Central memory CD8-positive, alpha-beta T cell (primary cell): ENCODE data around the gene KRTAP5-10.
"Not testable (repeated sequence)": the region's sequence is repeated elsewhere in the genome, so short reads cannot be mapped to it uniquely, and the experiment has no call there.

Experiments
- ATAC-seq: fragments of 150-1000 bp; cut with Tn5 transposase; replicated peaks from 2 replicates; pipeline ENCODE4 v1.10.0; 2022; ENCODE audit warnings: mild to moderate bottlenecking, moderate FRiP score, moderate number of reproducible peaks; ENCODE audit not compliant: poor library complexity, severe bottlenecking; ENCODE audit errors: extremely low read depth
- DNase-seq, 2 donors: peaks; one replicate each; pipeline ENCODE4 v3.0.0; 2021; ENCODE audit warnings: low spot score in 2 of 2
- H3K27ac Mint-ChIP-seq: one replicate; pipeline ENCODE4 v1.8.0; 2022; ENCODE audit warnings: low read depth, mild to moderate bottlenecking, moderate library complexity, mixed read lengths
- H3K27me3 Mint-ChIP-seq: one replicate; pipeline ENCODE4 v1.8.0; 2022; ENCODE audit warnings: mixed read lengths
- H3K36me3 Mint-ChIP-seq: one replicate; pipeline ENCODE4 v1.8.0; 2022; ENCODE audit warnings: mild to moderate bottlenecking, moderate library complexity, mixed read lengths; ENCODE audit not compliant: insufficient read depth
- H3K4me1 Mint-ChIP-seq: one replicate; pipeline ENCODE4 v1.8.0; 2022; ENCODE audit warnings: mixed read lengths
- H3K4me3 Mint-ChIP-seq: one replicate; pipeline ENCODE4 v1.8.0; 2022; ENCODE audit warnings: mild to moderate bottlenecking, moderate library complexity, mixed read lengths
- H3K9me3 Mint-ChIP-seq: one replicate; pipeline ENCODE4 v1.8.0; 2022; ENCODE audit warnings: mixed read lengths

Gene KRTAP5-10

DNA sequence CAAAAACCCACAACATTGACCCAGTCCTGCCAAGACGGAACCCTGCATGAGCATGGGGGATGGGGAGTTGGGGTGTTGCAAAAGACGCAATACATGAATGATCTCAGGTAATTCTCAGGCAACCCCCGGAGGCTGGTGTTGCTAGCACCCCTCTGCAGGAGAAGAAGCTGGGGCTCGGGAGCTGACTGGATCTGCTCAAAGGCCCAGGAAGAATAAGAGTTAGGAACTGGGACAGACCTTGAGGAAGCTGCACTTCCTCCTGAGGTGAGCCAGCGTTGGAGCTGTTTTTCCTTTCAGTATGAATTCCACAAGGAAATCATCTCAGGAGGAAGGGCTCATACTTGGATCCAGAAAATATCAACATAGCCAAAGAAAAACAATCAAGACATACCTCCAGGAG is 17.2 kb upstream of the KRTAP5-10 start, which contains the start of gene KRTAP5-9:
KRTAP5-9 (plus strand) TSS at position 301 of the 400 bp plus-strand sequence. CDS start 238 bp downstream, outside the sequence.
- Mint-ChIP-seq H3K36me3 (peaks cover 2% of the 10 kb centered on the region), H3K27ac (no peak within 1 kb of the TSS), H3K27me3 (peaks cover 61% of the 10 kb centered on the region), H3K4me3 (no peak within 1 kb of the TSS), H3K9me3 (no peaks in the 10 kb centered on the region), H3K4me1 (peaks cover 13% of the 10 kb centered on the region)
- ATAC-seq (no peak), DNase-seq (no peak)

DNA sequence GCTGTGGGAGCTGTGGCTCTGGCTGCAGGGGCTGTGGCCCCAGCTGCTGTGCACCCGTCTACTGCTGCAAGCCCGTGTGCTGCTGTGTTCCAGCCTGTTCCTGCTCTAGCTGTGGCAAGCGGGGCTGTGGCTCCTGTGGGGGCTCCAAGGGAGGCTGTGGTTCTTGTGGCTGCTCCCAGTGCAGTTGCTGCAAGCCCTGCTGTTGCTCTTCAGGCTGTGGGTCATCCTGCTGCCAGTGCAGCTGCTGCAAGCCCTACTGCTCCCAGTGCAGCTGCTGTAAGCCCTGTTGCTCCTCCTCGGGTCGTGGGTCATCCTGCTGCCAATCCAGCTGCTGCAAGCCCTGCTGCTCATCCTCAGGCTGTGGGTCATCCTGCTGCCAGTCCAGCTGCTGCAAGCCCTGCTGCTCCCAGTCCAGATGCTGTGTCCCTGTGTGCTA is 16.6 kb upstream of the KRTAP5-10 start:
- Mint-ChIP-seq H3K36me3 (no peaks in the 10 kb centered on the region), H3K9me3 (no peaks in the 10 kb centered on the region), H3K4me1 (peaks cover 7% of the 10 kb centered on the region), H3K27me3 (peaks cover 58% of the 10 kb centered on the region), H3K4me3 (no peak overlapping the region), H3K27ac (no peak overlapping the region)
- DNase-seq (no peak), ATAC-seq (no peak)

DNA sequence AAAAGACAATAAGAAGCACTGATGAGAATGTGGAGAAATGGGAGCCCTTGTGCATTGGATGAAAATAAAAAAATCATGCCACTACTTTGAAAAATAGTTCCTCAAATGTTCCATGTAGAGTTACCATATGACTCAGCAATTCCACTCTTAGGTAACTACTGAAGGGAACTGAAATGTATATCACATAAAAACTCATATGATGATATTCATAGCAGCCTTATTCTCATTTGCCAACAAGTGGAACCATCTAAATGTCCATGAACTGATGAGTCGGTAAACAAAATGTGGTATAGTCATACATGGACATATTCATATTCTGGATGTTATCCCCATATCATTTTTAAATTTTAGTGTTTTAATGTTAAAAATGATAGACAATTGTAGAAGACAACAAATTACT is 13.7 kb upstream of the KRTAP5-10 start:
- no peaks in the 10 kb centered on the region for H3K9me3 Mint-ChIP-seq
- H3K4me1 Mint-ChIP-seq, result no peaks in the 10 kb centered on the region
- ATAC-seq (no peak), DNase-seq (no peak)
- peaks cover 1% of the 10 kb centered on the region for H3K36me3 Mint-ChIP-seq
- no peak overlapping the region for H3K4me3 Mint-ChIP-seq
- no peak overlapping the region for H3K27ac Mint-ChIP-seq
- H3K27me3 Mint-ChIP-seq, result peaks cover 42% of the 10 kb centered on the region

DNA sequence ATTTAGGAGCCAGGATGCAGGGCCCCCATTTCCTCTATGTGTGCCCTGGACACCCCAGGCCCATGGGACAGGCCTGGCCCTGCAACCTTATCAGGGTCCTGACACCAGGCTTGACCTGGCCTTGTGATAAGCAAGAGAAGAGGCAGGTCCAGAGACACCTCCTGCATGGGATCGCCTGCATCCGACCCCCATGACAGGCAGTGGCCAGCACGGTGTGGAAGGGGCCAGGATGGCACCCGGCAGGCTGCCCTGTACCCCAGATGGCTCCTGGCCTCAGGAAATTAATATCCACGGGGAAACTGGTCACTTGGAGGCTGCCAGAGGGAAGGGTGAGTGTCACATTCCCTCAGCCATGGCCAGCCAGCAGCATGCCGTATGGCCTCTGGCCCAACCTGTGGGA is 10.4 kb upstream of the KRTAP5-10 start:
- DNase-seq (no peak), ATAC-seq (no peak)
- Mint-ChIP-seq H3K4me1 (no peaks in the 10 kb centered on the region), H3K27ac (no peak overlapping the region), H3K4me3 (no peak overlapping the region), H3K27me3 (peaks cover 15% of the 10 kb centered on the region), H3K9me3 (no peaks in the 10 kb centered on the region), H3K36me3 (peaks cover 1% of the 10 kb centered on the region)

DNA sequence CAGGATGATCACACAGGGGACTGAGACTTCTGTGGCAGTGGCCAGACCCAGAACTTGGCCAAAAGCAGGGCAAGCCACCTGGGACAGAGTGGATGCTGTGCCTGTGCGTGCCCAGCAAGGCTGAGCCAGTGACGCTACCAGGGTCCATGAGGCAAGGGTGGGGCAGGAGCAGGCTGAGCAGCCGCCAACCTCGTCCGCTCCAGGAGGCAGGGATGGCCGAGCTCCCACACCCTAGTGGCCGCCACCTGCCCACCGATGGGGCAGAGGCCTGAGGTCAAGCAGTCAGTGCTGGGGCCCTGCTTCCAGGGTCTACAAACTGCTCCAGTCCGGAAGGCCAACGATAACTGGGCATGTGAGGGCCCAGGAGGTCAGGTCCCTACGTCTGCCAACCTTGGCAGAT is 9.9 kb upstream of the KRTAP5-10 start:
- Mint-ChIP-seq H3K27ac (no peak overlapping the region), H3K27me3 (peaks cover 10% of the 10 kb centered on the region), H3K4me3 (no peak overlapping the region), H3K36me3 (peaks cover 1% of the 10 kb centered on the region), H3K9me3 (no peaks in the 10 kb centered on the region), H3K4me1 (no peaks in the 10 kb centered on the region)
- no peak for DNase-seq
- ATAC-seq, result no peak

DNA sequence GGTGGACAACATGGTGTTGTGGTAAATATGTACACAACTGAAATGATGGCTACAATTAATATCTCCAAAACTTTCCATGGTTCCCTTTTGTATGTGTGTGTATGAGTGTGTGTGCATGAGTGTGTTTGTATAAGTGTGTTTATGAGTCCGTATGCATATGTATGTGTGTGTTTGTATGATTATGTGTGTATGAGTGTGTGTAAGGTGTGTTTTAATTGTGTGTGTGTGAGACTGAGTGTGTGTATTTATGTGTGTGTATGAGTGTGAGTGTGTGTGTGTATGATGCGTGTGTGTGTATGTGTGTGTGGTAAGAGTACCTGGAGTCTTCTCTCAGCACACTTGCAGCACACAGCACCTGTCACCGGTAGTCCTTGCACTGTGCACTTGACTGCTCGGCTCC is 9.3 kb upstream of the KRTAP5-10 start:
- no peak overlapping the region for H3K27ac Mint-ChIP-seq
- ATAC-seq, result no peak
- H3K4me3 Mint-ChIP-seq, result no peak overlapping the region
- no peaks in the 10 kb centered on the region for H3K9me3 Mint-ChIP-seq
- DNase-seq, result no peak
- peaks cover 11% of the 10 kb centered on the region for H3K27me3 Mint-ChIP-seq
- no peaks in the 10 kb centered on the region for H3K4me1 Mint-ChIP-seq
- H3K36me3 Mint-ChIP-seq, result peaks cover 1% of the 10 kb centered on the region

DNA sequence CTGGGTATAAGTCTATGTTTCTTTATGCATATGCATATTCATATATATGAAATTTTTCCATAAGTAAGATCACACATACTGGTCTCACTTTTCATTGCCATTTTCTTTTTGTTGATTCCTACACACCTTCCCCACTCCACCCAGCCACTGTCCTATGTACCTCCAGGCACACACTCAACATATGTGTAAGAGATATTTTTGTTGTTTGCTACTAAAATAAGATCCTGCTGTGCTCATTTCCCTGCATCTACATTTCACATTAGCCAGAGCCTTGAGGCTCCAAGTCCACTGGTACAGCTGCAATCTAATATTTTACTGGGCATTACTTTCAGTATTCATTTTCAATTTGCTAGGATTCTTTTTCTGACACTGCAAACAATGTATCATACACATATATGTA is 8.1 kb upstream of the KRTAP5-10 start:
- DNase-seq (no peak), ATAC-seq (no peak)
- peaks cover 23% of the 10 kb centered on the region for H3K27me3 Mint-ChIP-seq
- no peak overlapping the region for H3K27ac Mint-ChIP-seq
- no peak overlapping the region for H3K4me3 Mint-ChIP-seq
- H3K9me3 Mint-ChIP-seq, result no peaks in the 10 kb centered on the region
- no peaks in the 10 kb centered on the region for H3K4me1 Mint-ChIP-seq
- peaks cover 1% of the 10 kb centered on the region for H3K36me3 Mint-ChIP-seq

DNA sequence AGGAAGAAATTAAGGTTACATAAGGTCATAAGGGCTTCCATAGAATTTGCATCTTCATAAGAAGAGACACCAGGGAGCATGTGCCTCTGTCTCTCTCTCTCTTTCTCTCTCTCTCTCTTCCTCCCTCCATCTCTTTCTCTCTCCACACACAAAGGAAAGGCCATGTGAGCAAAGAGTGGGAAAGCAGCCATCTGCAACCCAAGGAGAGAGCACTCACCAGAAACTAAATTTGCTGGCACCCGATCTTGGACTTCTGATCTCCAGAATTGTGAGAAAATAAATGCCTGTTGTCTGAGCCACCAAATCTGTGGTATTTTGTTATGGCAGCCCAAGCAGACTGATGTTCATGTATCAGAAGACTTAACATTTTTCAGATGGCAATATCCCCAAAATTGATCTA is 6.4 kb upstream of the KRTAP5-10 start:
- DNase-seq (no peak), ATAC-seq (no peak)
- Mint-ChIP-seq H3K27me3 (peaks cover 41% of the 10 kb centered on the region), H3K36me3 (peaks cover 1% of the 10 kb centered on the region), H3K27ac (no peak overlapping the region), H3K9me3 (no peaks in the 10 kb centered on the region), H3K4me3 (no peak overlapping the region), H3K4me1 (no peaks in the 10 kb centered on the region)

DNA sequence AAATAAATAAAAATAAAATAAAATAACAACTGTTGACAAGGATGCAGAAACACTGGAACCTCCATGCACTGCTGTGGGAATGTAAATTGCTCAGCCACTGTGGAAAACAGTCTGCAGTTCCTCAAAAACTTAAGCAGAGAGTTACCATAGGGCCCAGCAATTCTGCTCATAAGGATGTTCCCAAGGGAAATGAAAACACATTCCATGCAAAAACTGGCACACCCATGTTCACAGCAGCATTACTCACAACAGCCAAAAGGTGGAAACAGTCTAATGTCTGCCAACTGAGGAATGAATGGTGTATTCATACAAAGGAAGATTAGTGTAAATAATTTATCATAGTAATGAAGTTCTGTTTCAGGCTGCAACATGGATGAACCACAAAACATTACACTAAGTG is 3.2 kb upstream of the KRTAP5-10 start:
- no peak overlapping the region for H3K27ac Mint-ChIP-seq
- H3K4me1 Mint-ChIP-seq, result no peaks in the 10 kb centered on the region
- no peaks in the 10 kb centered on the region for H3K9me3 Mint-ChIP-seq
- no peaks in the 10 kb centered on the region for H3K36me3 Mint-ChIP-seq
- H3K27me3 Mint-ChIP-seq, result peaks cover 61% of the 10 kb centered on the region
- ATAC-seq, result no peak
- no peak overlapping the region for H3K4me3 Mint-ChIP-seq
- no peak for DNase-seq

DNA sequence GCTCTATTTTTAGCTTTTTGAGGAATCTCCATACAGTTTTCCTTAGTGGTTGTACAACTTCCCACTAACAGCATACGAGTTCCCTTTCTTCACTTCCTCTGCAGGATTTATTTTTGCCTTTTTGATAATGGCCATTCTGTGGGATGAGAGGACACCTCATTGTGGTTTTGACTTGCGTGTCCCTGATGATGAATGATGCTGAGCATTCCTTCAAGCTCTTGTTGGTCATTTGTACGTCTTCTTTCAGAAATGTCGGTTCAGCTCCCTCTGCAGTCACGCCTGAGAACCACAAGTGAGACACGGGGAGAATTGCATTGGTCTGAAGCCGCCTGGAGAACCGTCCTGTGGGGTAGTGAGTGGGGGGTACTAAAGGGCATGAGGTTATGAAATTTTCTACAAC is 2.0 kb upstream of the KRTAP5-10 start:
- H3K4me1 Mint-ChIP-seq, result no peaks in the 10 kb centered on the region
- peaks cover 64% of the 10 kb centered on the region for H3K27me3 Mint-ChIP-seq
- no peak for DNase-seq
- H3K27ac Mint-ChIP-seq, result no peak overlapping the region
- no peaks in the 10 kb centered on the region for H3K9me3 Mint-ChIP-seq
- ATAC-seq, result no peak
- H3K4me3 Mint-ChIP-seq, result no peak overlapping the region
- H3K36me3 Mint-ChIP-seq, result no peaks in the 10 kb centered on the region

DNA sequence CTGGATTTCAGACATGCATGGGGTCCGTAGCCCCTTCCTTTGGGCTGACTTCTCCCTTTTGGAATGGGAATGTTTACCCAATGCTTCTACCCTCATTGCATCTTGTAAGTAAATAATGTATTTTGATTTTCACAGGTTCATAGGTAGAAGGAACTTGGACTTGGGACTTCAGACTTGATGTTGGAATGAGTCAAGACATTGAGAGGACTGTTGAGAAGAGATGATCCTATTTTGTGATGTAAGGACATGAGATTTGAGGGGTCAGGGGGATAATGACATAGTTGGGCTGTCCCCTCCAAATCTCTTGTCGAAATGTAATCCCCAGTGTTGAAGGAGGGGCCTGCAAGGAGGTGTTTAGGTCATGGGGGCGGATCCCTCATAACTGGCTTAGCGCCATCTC is 933 bp upstream of the KRTAP5-10 start:
- Mint-ChIP-seq H3K4me1 (no peaks in the 10 kb centered on the region), H3K9me3 (no peaks in the 10 kb centered on the region), H3K4me3 (no peak overlapping the region), H3K36me3 (no peaks in the 10 kb centered on the region), H3K27me3 (peaks cover 64% of the 10 kb centered on the region), H3K27ac (no peak overlapping the region)
- ATAC-seq (no peak), DNase-seq (no peak)

DNA sequence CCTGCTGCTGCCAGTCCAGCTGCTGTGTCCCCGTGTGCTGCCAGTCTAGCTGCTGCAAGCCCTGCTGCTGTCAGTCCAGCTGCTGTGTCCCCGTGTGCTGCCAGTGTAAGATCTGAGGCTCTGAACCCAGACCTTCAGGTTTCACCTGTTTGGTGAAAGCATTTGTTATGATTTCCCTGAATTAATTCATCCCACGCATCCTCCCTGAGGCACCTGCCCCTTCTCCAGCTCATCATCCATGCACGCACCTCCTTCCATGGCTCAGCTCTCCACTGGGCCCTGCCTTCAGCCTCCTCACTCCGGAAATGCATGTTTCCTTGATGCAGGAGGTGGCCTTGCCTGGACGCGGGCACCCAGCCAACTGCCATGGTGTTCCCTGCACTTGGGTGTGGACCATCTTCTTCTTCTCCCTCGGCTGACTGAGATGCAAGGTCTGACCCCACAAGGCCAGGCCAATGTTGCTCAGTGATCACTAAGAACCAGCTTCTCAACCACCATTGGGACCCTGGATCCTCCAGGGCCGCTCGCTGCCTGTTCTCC is 788 bp downstream of the KRTAP5-10 start:
- Mint-ChIP-seq H3K36me3 (no peaks in the 10 kb centered on the region), H3K4me3 (no peak overlapping the region), H3K4me1 (no peaks in the 10 kb centered on the region), H3K27me3 (peaks cover 70% of the 10 kb centered on the region), H3K27ac (no peak overlapping the region), H3K9me3 (no peaks in the 10 kb centered on the region)
- no peak for ATAC-seq
- DNase-seq, result no peak

DNA sequence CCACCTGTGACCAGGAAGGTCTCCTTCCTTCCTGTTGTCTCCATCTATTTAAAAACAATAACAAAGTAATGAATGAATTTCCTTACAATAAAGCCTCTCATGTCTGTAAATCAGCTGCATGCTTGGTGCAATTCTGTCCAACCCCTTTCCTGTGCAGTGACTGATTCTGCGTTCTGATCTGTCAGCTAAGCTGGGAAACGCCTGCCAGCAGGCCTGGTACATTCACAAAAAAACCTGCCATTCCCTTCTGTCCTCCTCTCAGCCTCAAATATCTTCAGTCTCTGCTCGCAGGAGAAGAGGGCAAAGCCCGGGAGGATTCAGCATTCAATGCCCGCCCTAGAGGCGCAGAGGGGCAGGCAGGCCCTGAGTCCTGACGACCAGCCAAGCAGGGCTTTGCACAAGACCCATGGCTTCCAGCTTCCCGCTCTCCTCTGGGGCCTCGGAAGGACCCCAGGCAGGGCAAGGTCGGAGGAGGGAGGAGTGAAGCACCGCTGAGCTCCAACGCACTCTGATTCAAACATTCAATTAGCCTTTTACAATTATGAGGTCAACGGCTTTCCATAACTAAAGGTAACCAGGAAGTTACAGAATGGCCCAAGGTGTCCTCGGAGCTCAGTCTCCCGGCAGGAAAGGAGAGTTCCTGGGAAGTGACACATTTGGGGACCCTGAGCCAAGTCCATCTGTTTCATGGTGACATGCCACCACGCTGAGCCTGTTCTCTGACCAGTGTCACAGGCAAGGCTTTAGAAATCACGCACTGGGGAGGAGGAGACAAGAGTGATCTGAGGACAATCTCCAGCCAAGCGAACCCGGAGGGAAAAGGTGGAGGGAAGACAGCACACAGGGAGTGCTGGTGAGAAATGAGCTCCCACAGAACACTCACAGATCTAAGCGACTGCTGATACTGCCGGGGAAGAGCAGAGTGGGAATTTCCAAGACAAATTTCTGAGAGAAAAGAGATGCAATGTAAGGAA is 1.6 kb downstream of the KRTAP5-10 start:
- not testable (repeated sequence) for H3K27ac Mint-ChIP-seq, ATAC-seq, H3K9me3 Mint-ChIP-seq

More for the DNA sequence above, 1.6 kb downstream of the KRTAP5-10 start:
- not testable (repeated sequence) for DNase-seq, H3K4me3 Mint-ChIP-seq, H3K4me1 Mint-ChIP-seq, H3K36me3 Mint-ChIP-seq
- H3K27me3 Mint-ChIP-seq, result peaks cover 63% of the 10 kb centered on the region
